ENCODE results near the gene COL20A1.

COL20A1 gene

DNA sequence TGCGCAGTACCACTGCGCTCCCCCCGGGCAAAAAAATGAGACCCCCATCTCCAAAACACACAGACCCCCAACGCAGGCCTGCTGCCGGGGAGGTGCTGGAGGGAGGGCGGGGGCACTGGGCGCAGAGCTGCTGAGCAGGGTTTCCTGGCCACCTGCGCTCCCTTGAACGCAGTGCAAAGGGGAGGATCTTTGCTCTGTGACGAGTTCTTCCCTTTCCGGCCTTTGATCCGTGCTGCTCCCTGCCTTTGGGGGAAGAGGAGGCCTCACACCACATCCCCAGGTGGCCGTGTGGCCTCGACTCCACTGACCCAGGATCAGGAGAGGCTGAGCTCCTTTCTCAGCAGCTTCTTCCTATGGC is 8.9 kb upstream of the COL20A1 start:
- no peak for TF ChIP-seq ZFX (IDR thresholded peaks at IDR 0.05; ENCODE audit: borderline replicate concordance)
- TF ChIP-seq, protein P1, sequence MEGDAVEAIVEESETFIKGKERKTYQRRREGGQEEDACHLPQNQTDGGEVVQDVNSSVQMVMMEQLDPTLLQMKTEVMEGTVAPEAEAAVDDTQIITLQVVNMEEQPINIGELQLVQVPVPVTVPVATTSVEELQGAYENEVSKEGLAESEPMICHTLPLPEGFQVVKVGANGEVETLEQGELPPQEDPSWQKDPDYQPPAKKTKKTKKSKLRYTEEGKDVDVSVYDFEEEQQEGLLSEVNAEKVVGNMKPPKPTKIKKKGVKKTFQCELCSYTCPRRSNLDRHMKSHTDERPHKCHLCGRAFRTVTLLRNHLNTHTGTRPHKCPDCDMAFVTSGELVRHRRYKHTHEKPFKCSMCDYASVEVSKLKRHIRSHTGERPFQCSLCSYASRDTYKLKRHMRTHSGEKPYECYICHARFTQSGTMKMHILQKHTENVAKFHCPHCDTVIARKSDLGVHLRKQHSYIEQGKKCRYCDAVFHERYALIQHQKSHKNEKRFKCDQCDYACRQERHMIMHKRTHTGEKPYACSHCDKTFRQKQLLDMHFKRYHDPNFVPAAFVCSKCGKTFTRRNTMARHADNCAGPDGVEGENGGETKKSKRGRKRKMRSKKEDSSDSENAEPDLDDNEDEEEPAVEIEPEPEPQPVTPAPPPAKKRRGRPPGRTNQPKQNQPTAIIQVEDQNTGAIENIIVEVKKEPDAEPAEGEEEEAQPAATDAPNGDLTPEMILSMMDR (IDR thresholded peaks at IDR 0.05) = no peak
- H3K27ac ChIP-seq = no peak overlapping the region

- no peak overlapping the region for H3K27ac ChIP-seq
- TF ChIP-seq, protein P1 (IDR thresholded peaks at IDR 0.05) = no peak
- no peak for TF ChIP-seq ZFX (IDR thresholded peaks at IDR 0.05; ENCODE audit: borderline replicate concordance)
Observed at GRCh38 chr20:63284544-63284949, 8.4 kb upstream of the COL20A1 start.

DNA sequence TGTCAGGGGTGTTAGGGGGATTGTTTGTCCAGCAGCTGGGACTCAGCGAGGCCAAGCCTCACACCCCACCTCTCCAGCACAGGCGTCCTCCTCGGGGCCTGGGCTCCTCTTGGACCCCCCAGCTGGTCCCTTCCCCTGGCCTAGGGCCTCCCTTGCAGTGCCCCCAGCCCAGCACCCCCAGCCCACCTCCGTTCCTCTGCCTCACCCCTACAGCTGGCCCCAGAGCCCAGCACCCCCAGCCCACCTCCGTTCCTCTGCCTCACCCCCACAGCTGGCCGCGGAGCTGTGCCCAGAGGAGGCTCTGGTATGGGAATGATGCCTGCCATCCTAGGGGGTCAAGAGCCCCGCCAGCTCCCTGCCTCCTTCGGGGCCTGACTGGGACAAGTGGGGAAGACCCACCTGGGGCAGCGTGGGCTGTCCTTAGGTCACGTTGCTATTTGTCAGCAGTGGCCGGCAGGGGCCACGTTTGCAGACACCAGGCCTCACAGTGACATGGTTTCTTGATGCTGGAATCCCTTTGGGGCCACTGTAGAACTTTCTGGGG is 7.9 kb upstream of the COL20A1 start:
- H3K27ac ChIP-seq = no peak overlapping the region
- TF ChIP-seq, protein P1 (IDR thresholded peaks at IDR 0.05) = no peak
- TF ChIP-seq ZFX (IDR thresholded peaks at IDR 0.05; ENCODE audit: borderline replicate concordance) = no peak

DNA sequence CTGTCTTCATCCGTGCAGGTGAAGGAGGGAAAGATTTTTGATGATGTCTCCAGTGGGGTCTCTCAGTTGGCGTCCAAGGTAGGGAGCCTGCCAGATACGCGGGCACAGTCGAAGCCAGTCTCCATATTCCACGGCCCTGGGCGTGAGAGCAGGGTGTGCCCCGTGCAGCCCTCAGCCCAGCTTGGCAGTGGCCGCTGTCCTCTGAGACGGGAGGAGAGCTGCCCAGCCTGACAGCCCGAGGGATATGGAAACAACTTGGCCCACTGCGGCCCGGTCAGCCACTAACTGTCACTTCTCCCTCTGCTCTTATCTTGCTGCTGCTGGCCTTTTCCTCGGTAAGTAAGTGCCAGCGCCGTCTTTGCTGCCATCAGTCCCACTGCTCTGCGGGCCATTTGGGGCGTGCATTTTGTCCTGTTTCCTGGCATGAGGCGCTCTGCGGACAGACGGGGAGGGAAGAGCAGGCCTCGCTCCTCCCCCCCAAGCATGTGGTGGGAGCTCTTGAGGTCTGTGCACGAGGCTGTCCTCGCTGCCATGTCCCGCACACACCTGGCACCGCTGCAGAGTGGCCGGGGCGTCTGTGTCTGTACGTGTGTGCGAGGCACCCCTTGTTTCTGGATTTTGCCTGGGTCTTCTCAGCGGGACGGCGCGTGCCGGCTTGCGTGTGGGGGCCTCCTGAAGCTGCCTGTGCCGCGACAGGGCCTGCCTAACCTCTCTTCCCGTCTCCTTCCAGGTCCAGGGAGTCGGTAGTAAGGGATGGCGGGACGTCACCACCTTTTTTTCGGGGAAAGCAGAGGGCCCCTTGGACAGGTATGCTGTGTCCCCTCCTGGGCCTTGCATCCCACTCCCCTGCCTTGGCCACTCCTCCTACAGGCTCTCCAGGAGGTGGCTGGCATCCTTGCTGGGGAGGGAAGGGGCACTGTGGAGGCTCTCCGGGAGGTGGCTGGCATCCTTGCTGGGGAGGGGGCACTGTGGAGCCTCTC is 7.1 kb upstream of the COL20A1 start:
- TF ChIP-seq, protein P1 (IDR thresholded peaks at IDR 0.05) = no peak
- no peak for TF ChIP-seq ZFX (IDR thresholded peaks at IDR 0.05; ENCODE audit: borderline replicate concordance)
- H3K27ac ChIP-seq = no peak overlapping the region

- TF ChIP-seq ZFX (IDR thresholded peaks at IDR 0.05; ENCODE audit: borderline replicate concordance) = no peak
- TF ChIP-seq, protein P1 (IDR thresholded peaks at IDR 0.05) = no peak
- H3K27ac ChIP-seq = no peak overlapping the region
Observed at GRCh38 chr20:63286781-63287696, 5.9 kb upstream of the COL20A1 start.

GRCh38 chr20:63287697-63288580 is 5.0 kb upstream of the COL20A1 start:
- H3K27ac ChIP-seq = no peak overlapping the region
- TF ChIP-seq ZFX (IDR thresholded peaks at IDR 0.05; ENCODE audit: borderline replicate concordance) = no peak
- TF ChIP-seq, protein P1 (IDR thresholded peaks at IDR 0.05) = no peak

All from 22Rv1 (cell line).